ENCODE data around the gene SYTL3. TPM values are rescaled to one million over a fixed set of nuclear protein-coding genes. Genes with fewer than 3 reads are reported as not detected.
"Not testable (repeated sequence)": the region's sequence is repeated elsewhere in the genome, so short reads cannot be mapped to it uniquely, and the experiment has no call there.

The SYTL3 gene
- total RNA-seq (2014; rRNA removed; shearing (Covaris generic)), result 1.7 and 2.0 TPM in 2 replicates

GRCh38 chr6:158649289-158650143 is at the start of gene SYTL3:
TSS of gene SYTL3 (plus strand) at chr6:158650054. CDS start at chr6:158663269, 13,215 bp downstream.
- DNase-seq (ENCODE audit: low spot score), result peak; percentile 63

- DNase-seq (ENCODE audit: low spot score), result no peak
Observed at GRCh38 chr6:158603261-158604047, 46.4 kb upstream of the SYTL3 start.

GRCh38 chr6:158604048-158604406 is 45.8 kb upstream of the SYTL3 start:
- DNase-seq (ENCODE audit: low spot score), result no peak

- DNase-seq (ENCODE audit: low spot score), result peak; percentile 63
Observed at GRCh38 chr6:158605266-158605878, 44.5 kb upstream of the SYTL3 start.

- not testable (repeated sequence) for DNase-seq (ENCODE audit: low spot score)
Observed at GRCh38 chr6:158606011-158606410, 43.8 kb upstream of the SYTL3 start.

- DNase-seq (ENCODE audit: low spot score), result no peak
Observed at GRCh38 chr6:158606935-158607334, 42.9 kb upstream of the SYTL3 start.

GRCh38 chr6:158607411-158608170 is 42.3 kb upstream of the SYTL3 start:
- no peak for DNase-seq (ENCODE audit: low spot score)

- no peak for DNase-seq (ENCODE audit: low spot score)
Observed at GRCh38 chr6:158608221-158608620, 41.6 kb upstream of the SYTL3 start.

GRCh38 chr6:158609455-158610155 is 40.2 kb upstream of the SYTL3 start:
- no peak for DNase-seq (ENCODE audit: low spot score)

GRCh38 chr6:158610319-158610968 is 39.4 kb upstream of the SYTL3 start:
- no peak for DNase-seq (ENCODE audit: low spot score)

GRCh38 chr6:158611039-158611438 is 38.8 kb upstream of the SYTL3 start:
- DNase-seq (ENCODE audit: low spot score), result no peak

GRCh38 chr6:158611541-158612370 is 38.1 kb upstream of the SYTL3 start:
- DNase-seq (ENCODE audit: low spot score), result no peak

- DNase-seq (ENCODE audit: low spot score), result not testable (repeated sequence)
Observed at GRCh38 chr6:158614606-158615005, 35.2 kb upstream of the SYTL3 start.

- not testable (repeated sequence) for DNase-seq (ENCODE audit: low spot score)
Observed at GRCh38 chr6:158618289-158618688, 31.6 kb upstream of the SYTL3 start.

GRCh38 chr6:158619922-158620801 is 29.7 kb upstream of the SYTL3 start:
- DNase-seq (ENCODE audit: low spot score), result no peak

- DNase-seq (ENCODE audit: low spot score), result no peak
Observed at GRCh38 chr6:158620963-158621693, 28.7 kb upstream of the SYTL3 start.

- DNase-seq (ENCODE audit: low spot score), result no peak
Observed at GRCh38 chr6:158621694-158622544, 27.9 kb upstream of the SYTL3 start.

Data from A172 (cell line).